ENCODE measurements around the gene DYNLRB2. TPM values are rescaled to one million over a fixed set of nuclear protein-coding genes. Genes with fewer than 3 reads are reported as not detected.

DYNLRB2 gene
- total and polyA plus RNA-seq, 9 of the 15 experiments (the other 6 are each of a cell fraction or from before 2014, with no cell fraction given), result not detected

DNA sequence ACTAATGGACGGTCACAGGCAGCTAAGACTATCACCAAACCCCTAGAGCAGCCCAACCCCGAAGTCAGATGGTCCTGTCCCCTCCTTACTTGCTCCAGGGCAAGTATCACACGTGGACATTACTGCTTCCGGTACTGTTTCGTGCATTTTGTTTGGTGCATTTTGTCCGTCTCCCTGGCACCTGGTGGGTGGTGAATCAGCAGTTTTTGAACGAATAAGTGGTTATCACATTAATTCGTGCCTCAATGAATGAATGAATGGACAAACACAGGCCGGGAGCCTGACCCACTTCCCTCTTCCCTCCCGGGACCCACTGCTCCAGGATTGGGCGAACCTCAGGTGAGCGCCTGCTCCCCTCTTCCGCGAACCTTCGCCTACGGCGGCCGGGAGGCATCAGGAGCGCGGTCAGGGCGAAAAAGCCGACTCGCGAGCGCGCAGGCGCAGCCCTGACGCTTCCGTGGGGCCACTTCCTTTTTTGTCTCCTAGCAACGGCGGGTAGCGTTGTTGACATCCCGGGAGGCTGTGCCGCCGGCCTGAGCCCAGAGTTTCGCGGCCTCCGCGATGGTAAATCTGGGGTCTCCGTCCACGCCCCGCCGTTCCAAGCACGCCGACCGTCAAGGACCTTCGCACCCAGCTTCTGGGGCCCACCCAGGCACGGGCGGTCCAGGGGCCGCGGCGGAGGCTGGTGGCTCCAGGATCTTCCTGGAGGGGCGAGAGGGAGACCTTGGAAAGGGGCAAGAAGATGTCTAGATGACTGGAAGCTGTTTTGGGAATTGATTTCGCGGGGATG is at the start of gene DYNLRB2 (continued):
- no peak for TF ChIP-seq ZNF699 (CRISPR knock-in tag; IDR thresholded peaks at IDR 0.05; ENCODE audit: insufficient replicate concordance)
- no peak for TF ChIP-seq ZNF324 (CRISPR knock-in tag; IDR thresholded peaks at IDR 0.05)
- TF ChIP-seq, protein P1, sequence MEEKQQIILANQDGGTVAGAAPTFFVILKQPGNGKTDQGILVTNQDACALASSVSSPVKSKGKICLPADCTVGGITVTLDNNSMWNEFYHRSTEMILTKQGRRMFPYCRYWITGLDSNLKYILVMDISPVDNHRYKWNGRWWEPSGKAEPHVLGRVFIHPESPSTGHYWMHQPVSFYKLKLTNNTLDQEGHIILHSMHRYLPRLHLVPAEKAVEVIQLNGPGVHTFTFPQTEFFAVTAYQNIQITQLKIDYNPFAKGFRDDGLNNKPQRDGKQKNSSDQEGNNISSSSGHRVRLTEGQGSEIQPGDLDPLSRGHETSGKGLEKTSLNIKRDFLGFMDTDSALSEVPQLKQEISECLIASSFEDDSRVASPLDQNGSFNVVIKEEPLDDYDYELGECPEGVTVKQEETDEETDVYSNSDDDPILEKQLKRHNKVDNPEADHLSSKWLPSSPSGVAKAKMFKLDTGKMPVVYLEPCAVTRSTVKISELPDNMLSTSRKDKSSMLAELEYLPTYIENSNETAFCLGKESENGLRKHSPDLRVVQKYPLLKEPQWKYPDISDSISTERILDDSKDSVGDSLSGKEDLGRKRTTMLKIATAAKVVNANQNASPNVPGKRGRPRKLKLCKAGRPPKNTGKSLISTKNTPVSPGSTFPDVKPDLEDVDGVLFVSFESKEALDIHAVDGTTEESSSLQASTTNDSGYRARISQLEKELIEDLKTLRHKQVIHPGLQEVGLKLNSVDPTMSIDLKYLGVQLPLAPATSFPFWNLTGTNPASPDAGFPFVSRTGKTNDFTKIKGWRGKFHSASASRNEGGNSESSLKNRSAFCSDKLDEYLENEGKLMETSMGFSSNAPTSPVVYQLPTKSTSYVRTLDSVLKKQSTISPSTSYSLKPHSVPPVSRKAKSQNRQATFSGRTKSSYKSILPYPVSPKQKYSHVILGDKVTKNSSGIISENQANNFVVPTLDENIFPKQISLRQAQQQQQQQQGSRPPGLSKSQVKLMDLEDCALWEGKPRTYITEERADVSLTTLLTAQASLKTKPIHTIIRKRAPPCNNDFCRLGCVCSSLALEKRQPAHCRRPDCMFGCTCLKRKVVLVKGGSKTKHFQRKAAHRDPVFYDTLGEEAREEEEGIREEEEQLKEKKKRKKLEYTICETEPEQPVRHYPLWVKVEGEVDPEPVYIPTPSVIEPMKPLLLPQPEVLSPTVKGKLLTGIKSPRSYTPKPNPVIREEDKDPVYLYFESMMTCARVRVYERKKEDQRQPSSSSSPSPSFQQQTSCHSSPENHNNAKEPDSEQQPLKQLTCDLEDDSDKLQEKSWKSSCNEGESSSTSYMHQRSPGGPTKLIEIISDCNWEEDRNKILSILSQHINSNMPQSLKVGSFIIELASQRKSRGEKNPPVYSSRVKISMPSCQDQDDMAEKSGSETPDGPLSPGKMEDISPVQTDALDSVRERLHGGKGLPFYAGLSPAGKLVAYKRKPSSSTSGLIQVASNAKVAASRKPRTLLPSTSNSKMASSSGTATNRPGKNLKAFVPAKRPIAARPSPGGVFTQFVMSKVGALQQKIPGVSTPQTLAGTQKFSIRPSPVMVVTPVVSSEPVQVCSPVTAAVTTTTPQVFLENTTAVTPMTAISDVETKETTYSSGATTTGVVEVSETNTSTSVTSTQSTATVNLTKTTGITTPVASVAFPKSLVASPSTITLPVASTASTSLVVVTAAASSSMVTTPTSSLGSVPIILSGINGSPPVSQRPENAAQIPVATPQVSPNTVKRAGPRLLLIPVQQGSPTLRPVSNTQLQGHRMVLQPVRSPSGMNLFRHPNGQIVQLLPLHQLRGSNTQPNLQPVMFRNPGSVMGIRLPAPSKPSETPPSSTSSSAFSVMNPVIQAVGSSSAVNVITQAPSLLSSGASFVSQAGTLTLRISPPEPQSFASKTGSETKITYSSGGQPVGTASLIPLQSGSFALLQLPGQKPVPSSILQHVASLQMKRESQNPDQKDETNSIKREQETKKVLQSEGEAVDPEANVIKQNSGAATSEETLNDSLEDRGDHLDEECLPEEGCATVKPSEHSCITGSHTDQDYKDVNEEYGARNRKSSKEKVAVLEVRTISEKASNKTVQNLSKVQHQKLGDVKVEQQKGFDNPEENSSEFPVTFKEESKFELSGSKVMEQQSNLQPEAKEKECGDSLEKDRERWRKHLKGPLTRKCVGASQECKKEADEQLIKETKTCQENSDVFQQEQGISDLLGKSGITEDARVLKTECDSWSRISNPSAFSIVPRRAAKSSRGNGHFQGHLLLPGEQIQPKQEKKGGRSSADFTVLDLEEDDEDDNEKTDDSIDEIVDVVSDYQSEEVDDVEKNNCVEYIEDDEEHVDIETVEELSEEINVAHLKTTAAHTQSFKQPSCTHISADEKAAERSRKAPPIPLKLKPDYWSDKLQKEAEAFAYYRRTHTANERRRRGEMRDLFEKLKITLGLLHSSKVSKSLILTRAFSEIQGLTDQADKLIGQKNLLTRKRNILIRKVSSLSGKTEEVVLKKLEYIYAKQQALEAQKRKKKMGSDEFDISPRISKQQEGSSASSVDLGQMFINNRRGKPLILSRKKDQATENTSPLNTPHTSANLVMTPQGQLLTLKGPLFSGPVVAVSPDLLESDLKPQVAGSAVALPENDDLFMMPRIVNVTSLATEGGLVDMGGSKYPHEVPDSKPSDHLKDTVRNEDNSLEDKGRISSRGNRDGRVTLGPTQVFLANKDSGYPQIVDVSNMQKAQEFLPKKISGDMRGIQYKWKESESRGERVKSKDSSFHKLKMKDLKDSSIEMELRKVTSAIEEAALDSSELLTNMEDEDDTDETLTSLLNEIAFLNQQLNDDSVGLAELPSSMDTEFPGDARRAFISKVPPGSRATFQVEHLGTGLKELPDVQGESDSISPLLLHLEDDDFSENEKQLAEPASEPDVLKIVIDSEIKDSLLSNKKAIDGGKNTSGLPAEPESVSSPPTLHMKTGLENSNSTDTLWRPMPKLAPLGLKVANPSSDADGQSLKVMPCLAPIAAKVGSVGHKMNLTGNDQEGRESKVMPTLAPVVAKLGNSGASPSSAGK (IDR thresholded peaks at IDR 0.05), result peak; percentile 93
- TF ChIP-seq SMARCC2 (IDR thresholded peaks at IDR 0.05; ENCODE audit: low read depth), result no peak
- peak; percentile 93 to 95 for TF ChIP-seq NRF1 (conservative IDR thresholded peaks at IDR 0.05 in 1 of 2, IDR thresholded peaks at IDR 0.05 in 1 of 2)
- TF ChIP-seq, protein P2, sequence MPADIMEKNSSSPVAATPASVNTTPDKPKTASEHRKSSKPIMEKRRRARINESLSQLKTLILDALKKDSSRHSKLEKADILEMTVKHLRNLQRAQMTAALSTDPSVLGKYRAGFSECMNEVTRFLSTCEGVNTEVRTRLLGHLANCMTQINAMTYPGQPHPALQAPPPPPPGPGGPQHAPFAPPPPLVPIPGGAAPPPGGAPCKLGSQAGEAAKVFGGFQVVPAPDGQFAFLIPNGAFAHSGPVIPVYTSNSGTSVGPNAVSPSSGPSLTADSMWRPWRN (IDR thresholded peaks at IDR 0.05; ENCODE audit: low read depth), result no peak
- TF ChIP-seq BRD4 (IDR thresholded peaks at IDR 0.05), result no peak
- TF ChIP-seq CHD4 (IDR thresholded peaks at IDR 0.05; ENCODE audit: insufficient read depth, insufficient replicate concordance, low read depth, low read length, poor library complexity, severe bottlenecking), result no peak
- TF ChIP-seq, protein P3, sequence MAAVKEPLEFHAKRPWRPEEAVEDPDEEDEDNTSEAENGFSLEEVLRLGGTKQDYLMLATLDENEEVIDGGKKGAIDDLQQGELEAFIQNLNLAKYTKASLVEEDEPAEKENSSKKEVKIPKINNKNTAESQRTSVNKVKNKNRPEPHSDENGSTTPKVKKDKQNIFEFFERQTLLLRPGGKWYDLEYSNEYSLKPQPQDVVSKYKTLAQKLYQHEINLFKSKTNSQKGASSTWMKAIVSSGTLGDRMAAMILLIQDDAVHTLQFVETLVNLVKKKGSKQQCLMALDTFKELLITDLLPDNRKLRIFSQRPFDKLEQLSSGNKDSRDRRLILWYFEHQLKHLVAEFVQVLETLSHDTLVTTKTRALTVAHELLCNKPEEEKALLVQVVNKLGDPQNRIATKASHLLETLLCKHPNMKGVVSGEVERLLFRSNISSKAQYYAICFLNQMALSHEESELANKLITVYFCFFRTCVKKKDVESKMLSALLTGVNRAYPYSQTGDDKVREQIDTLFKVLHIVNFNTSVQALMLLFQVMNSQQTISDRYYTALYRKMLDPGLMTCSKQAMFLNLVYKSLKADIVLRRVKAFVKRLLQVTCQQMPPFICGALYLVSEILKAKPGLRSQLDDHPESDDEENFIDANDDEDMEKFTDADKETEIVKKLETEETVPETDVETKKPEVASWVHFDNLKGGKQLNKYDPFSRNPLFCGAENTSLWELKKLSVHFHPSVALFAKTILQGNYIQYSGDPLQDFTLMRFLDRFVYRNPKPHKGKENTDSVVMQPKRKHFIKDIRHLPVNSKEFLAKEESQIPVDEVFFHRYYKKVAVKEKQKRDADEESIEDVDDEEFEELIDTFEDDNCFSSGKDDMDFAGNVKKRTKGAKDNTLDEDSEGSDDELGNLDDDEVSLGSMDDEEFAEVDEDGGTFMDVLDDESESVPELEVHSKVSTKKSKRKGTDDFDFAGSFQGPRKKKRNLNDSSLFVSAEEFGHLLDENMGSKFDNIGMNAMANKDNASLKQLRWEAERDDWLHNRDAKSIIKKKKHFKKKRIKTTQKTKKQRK (IDR thresholded peaks at IDR 0.05; ENCODE audit: borderline replicate concordance, low read depth, low read length), result no peak
